ENCODE measurements around the gene MINDY1. TPM values are rescaled to one million over a fixed set of nuclear protein-coding genes. Genes with fewer than 3 reads are reported as not detected.
A peak's percentile ranks its signal among the peaks of the same experiment; 100 is the strongest.

Gene MINDY1
- total and polyA plus RNA-seq, 2 experiments from 2014 or later, result 5.8 to 18.5 TPM

GRCh38 chr1:151011154-151011850 lies 4.6 kb upstream of the MINDY1 start:
- H3K9me3 ChIP-seq (ENCODE audit: low read depth), result no peaks in the 10 kb centered on the region
- peak overlapping the region; percentile 82 for H3K27ac ChIP-seq
- no peaks in the 10 kb centered on the region for H3K27me3 ChIP-seq
- no peak overlapping the region for H3K4me3 ChIP-seq
- no peaks in the 10 kb centered on the region for H3K36me3 ChIP-seq (replicated peaks; ENCODE audit: insufficient read depth, low read depth)
- H3K4me2 ChIP-seq, result no peak overlapping the region
- no peaks in the 10 kb centered on the region for H4K20me1 ChIP-seq (ENCODE audit: insufficient read depth, poor library complexity, severe bottlenecking)
- H3K4me1 ChIP-seq (ENCODE audit: insufficient read depth), result peaks cover 45% of the 10 kb centered on the region
- 86% methylated on average over 4 of the region's 4 CpGs for WGBS (ENCODE audit: low lambda C conversion rate, missing lambda C conversion rate)
- no peak for TF ChIP-seq EZH2phosphoT487 (IDR thresholded peaks at IDR 0.05; ENCODE audit: low read depth, severe bottlenecking, unreplicated experiment)
- no peak for TF ChIP-seq EZH2 (IDR thresholded peaks at IDR 0.05; ENCODE audit: borderline replicate concordance)
- TF ChIP-seq CTCF (IDR thresholded peaks at IDR 0.05; ENCODE audit: poor library complexity), result no peak
- H3K9me2 ChIP-seq (replicated peaks; ENCODE audit: insufficient read depth), result no peaks in the 10 kb centered on the region
- H3K79me2 ChIP-seq, result peaks cover 59% of the 10 kb centered on the region
- DNase-seq (ENCODE audit: low spot score), result no peak
- H2AFZ ChIP-seq, result no peak overlapping the region

DNA sequence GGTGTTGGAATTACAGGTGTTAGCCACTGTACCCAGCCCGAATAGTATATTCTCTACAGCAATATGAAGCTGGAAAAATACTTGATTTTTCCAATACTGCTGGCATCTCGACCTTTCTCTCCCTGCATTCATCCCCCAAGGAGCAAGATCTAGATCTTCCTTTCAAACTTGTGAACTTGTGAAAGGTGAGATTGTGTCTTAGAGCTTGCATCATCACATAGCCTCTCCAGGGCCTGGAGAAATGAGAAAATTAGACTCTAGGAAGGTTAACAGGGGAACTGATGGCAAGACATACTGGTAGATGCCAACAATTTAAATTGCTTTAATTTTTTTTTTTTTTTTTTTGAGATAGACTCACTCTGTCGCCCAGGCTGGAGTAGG lies 3.6 kb upstream of the MINDY1 start:
- no peak overlapping the region for H2AFZ ChIP-seq
- peaks cover 55% of the 10 kb centered on the region for H3K79me2 ChIP-seq
- no peaks in the 10 kb centered on the region for H3K27me3 ChIP-seq
- H3K36me3 ChIP-seq (replicated peaks; ENCODE audit: insufficient read depth, low read depth), result no peaks in the 10 kb centered on the region
- no peaks in the 10 kb centered on the region for H3K9me3 ChIP-seq (ENCODE audit: low read depth)
- TF ChIP-seq EZH2 (IDR thresholded peaks at IDR 0.05; ENCODE audit: borderline replicate concordance), result no peak
- TF ChIP-seq EZH2phosphoT487 (IDR thresholded peaks at IDR 0.05; ENCODE audit: low read depth, severe bottlenecking, unreplicated experiment), result no peak
- no peak for TF ChIP-seq CTCF (IDR thresholded peaks at IDR 0.05; ENCODE audit: poor library complexity)
- 97% methylated on average over 3 of the region's 3 CpGs for WGBS (ENCODE audit: low lambda C conversion rate, missing lambda C conversion rate)
- no peak overlapping the region for H3K4me3 ChIP-seq
- DNase-seq (ENCODE audit: low spot score), result no peak
- H3K4me1 ChIP-seq (ENCODE audit: insufficient read depth), result peaks cover 48% of the 10 kb centered on the region
- no peaks in the 10 kb centered on the region for H3K9me2 ChIP-seq (replicated peaks; ENCODE audit: insufficient read depth)
- H3K4me2 ChIP-seq, result no peak overlapping the region
- no peak overlapping the region for H3K27ac ChIP-seq
- no peaks in the 10 kb centered on the region for H4K20me1 ChIP-seq (ENCODE audit: insufficient read depth, poor library complexity, severe bottlenecking)

DNA sequence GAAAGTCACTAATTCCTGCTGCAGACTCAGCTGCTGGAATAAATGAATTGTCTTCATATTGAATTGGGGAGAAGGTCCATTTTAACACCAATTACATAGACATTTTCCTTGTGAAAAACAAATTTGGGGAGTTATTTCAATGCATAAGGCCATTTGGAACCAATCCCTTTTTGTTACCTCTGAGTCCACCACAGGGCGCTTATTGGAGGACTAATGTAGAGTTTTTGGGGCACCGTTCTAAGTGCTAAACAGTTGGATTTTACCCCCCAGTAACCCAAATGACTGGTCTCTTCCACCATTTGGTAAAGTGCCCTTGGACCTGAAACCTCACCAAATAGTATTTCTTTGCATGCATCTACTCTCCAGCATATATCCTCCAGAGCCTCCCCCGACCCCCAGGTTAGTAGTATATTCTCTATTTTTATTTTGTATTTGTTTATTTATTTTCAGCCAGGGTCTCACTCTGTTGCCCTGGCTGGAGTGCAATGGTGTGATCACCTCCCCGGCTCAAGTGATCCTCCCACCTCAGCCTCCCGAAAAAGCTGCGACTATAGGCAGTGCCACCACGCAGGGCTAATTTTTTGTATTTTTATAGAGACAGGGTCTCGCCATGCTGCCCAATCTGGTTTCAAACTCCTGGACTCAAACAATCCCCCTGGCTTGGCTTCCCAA lies 3.1 kb upstream of the MINDY1 start:
- H3K36me3 ChIP-seq (replicated peaks; ENCODE audit: insufficient read depth, low read depth), result no peaks in the 10 kb centered on the region
- TF ChIP-seq CTCF (IDR thresholded peaks at IDR 0.05; ENCODE audit: poor library complexity) (no peak), EZH2 (IDR thresholded peaks at IDR 0.05; ENCODE audit: borderline replicate concordance) (no peak), EZH2phosphoT487 (IDR thresholded peaks at IDR 0.05; ENCODE audit: low read depth, severe bottlenecking, unreplicated experiment) (no peak)
- no peak overlapping the region for H2AFZ ChIP-seq
- DNase-seq (ENCODE audit: low spot score), result no peak
- no peaks in the 10 kb centered on the region for H3K9me2 ChIP-seq (replicated peaks; ENCODE audit: insufficient read depth)
- H3K9me3 ChIP-seq (ENCODE audit: low read depth), result no peaks in the 10 kb centered on the region
- H3K27me3 ChIP-seq, result no peaks in the 10 kb centered on the region
- peak overlapping the region; percentile 88 for H3K27ac ChIP-seq
- peaks cover 53% of the 10 kb centered on the region for H3K4me1 ChIP-seq (ENCODE audit: insufficient read depth)
- H3K4me3 ChIP-seq, result no peak overlapping the region
- peak overlapping the region; percentile 79 for H3K4me2 ChIP-seq
- 92% methylated on average over 8 of the region's 8 CpGs for WGBS (ENCODE audit: low lambda C conversion rate, missing lambda C conversion rate)
- H3K79me2 ChIP-seq, result peaks cover 55% of the 10 kb centered on the region
- no peaks in the 10 kb centered on the region for H4K20me1 ChIP-seq (ENCODE audit: insufficient read depth, poor library complexity, severe bottlenecking)
